ENCODE results near the gene NTRK3.

The NTRK3 gene

GRCh38 chr15:88232771-88233201 lies 23.8 kb downstream of the NTRK3 start:
- DNase-seq (ENCODE audit: low read depth, low spot score), result no peak
- no peak overlapping the region for H3K27ac ChIP-seq

- no peak for DNase-seq (ENCODE audit: low read depth, low spot score)
- H3K27ac ChIP-seq, result no peak overlapping the region
These were observed 24.5 kb downstream of the NTRK3 start for GRCh38 chr15:88231909-88232644.

- DNase-seq (ENCODE audit: low read depth, low spot score), result no peak
- no peak overlapping the region for H3K27ac ChIP-seq
These were observed 25.7 kb downstream of the NTRK3 start for GRCh38 chr15:88230823-88231222.

GRCh38 chr15:88225461-88225860 lies 31.1 kb downstream of the NTRK3 start:
- no peak for DNase-seq (ENCODE audit: low read depth, low spot score)
- H3K27ac ChIP-seq, result no peak overlapping the region

GRCh38 chr15:88223084-88223483 lies 33.5 kb downstream of the NTRK3 start:
- DNase-seq (ENCODE audit: low read depth, low spot score), result no peak
- no peak overlapping the region for H3K27ac ChIP-seq

GRCh38 chr15:88221836-88222235 lies 34.7 kb downstream of the NTRK3 start:
- no peak overlapping the region for H3K27ac ChIP-seq
- no peak for DNase-seq (ENCODE audit: low read depth, low spot score)

GRCh38 chr15:88220443-88221335 lies 35.9 kb downstream of the NTRK3 start:
- no peak for DNase-seq (ENCODE audit: low read depth, low spot score)
- no peak overlapping the region for H3K27ac ChIP-seq

- H3K27ac ChIP-seq, result no peak overlapping the region
- no peak for DNase-seq (ENCODE audit: low read depth, low spot score)
These were observed 36.9 kb downstream of the NTRK3 start for GRCh38 chr15:88219623-88220022.

- H3K27ac ChIP-seq, result no peak overlapping the region
- no peak for DNase-seq (ENCODE audit: low read depth, low spot score)
These were observed 37.9 kb downstream of the NTRK3 start for GRCh38 chr15:88218557-88219221.

GRCh38 chr15:88215066-88215648 lies 41.4 kb downstream of the NTRK3 start:
- H3K27ac ChIP-seq, result no peak overlapping the region
- no peak for DNase-seq (ENCODE audit: low read depth, low spot score)

GRCh38 chr15:88209111-88209510 lies 47.4 kb downstream of the NTRK3 start:
- H3K27ac ChIP-seq, result no peak overlapping the region
- no peak for DNase-seq (ENCODE audit: low read depth, low spot score)

- DNase-seq (ENCODE audit: low read depth, low spot score), result no peak
- no peak overlapping the region for H3K27ac ChIP-seq
These were observed 48.1 kb downstream of the NTRK3 start for GRCh38 chr15:88208396-88208795.

- no peak overlapping the region for H3K27ac ChIP-seq
- no peak for DNase-seq (ENCODE audit: low read depth, low spot score)
These were observed 49.0 kb downstream of the NTRK3 start for GRCh38 chr15:88207565-88207964.

GRCh38 chr15:88204584-88204983 lies 52.0 kb downstream of the NTRK3 start:
- H3K27ac ChIP-seq, result no peak overlapping the region
- no peak for DNase-seq (ENCODE audit: low read depth, low spot score)

GRCh38 chr15:88202231-88202630 lies 54.3 kb downstream of the NTRK3 start:
- H3K27ac ChIP-seq, result no peak overlapping the region
- no peak for DNase-seq (ENCODE audit: low read depth, low spot score)

- H3K27ac ChIP-seq, result no peak overlapping the region
- DNase-seq (ENCODE audit: low read depth, low spot score), result no peak
These were observed 55.3 kb downstream of the NTRK3 start for GRCh38 chr15:88201207-88201606.

- DNase-seq (ENCODE audit: low read depth, low spot score), result no peak
These were observed 59.6 kb downstream of the NTRK3 start for GRCh38 chr15:88196961-88197360.

GRCh38 chr15:88194162-88194561 lies 62.4 kb downstream of the NTRK3 start:
- H3K27ac ChIP-seq, result no peak overlapping the region
- no peak for DNase-seq (ENCODE audit: low read depth, low spot score)

More at GRCh38 chr15:88196961-88197360, 59.6 kb downstream of the NTRK3 start:
- H3K27ac ChIP-seq, result no peak overlapping the region

GRCh38 chr15:88193415-88193814 lies 63.1 kb downstream of the NTRK3 start:
- no peak overlapping the region for H3K27ac ChIP-seq
- no peak for DNase-seq (ENCODE audit: low read depth, low spot score)

- H3K27ac ChIP-seq, result no peak overlapping the region
- DNase-seq (ENCODE audit: low read depth, low spot score), result no peak
These were observed 64.8 kb downstream of the NTRK3 start for GRCh38 chr15:88191812-88192165.

- no peak for DNase-seq (ENCODE audit: low read depth, low spot score)
- no peak overlapping the region for H3K27ac ChIP-seq
These were observed 66.3 kb downstream of the NTRK3 start for GRCh38 chr15:88190232-88190631.
